ENCODE results near the gene CIT.

CIT gene

DNA sequence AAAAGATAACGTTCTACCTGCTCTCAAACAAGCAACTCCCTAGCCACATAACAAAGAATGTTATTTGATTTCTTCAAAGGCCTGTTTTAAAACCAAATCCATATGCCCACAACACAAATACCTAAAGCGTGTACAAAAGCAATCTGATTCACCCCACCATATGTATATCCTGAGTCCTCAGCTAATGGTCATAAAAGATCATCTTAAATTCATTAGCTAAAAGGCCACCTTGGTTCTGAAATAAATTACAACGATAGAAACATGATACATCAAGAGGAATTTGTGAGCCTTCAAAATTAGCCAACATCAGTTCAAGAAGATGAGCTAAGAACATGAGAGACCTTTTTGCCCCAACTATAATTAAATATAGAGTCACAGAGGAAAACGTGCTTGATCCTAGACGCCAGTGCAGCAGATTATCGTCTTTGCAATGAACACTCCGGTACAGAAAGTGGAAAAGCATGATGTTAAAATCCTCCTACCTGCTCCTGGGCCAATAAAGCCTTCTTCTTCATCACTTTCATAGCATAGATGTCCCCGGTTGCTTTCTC, 20.0 kb downstream of the CIT start:
- DNase-seq, result no peak

DNA sequence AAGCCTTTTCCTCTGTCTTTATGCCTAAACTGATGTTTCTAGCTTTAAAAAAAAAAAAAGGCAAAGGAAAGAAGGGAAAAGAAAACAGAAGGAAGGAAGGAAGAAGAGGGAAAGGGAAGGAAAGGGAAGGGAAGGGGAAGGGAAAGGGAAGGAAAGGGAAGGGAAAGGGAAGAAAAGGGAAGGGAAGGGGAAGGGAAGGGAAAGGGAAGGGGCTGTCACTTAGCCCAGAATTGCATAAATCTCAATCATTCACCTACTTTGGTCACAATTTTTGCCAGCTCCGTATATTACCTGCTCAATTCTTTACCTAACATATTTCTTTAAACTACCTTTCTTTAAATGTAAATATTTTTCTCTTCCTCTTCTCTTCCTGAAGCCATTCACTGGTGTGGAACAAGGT, 26.8 kb downstream of the CIT start:
- no peak for DNase-seq

DNA sequence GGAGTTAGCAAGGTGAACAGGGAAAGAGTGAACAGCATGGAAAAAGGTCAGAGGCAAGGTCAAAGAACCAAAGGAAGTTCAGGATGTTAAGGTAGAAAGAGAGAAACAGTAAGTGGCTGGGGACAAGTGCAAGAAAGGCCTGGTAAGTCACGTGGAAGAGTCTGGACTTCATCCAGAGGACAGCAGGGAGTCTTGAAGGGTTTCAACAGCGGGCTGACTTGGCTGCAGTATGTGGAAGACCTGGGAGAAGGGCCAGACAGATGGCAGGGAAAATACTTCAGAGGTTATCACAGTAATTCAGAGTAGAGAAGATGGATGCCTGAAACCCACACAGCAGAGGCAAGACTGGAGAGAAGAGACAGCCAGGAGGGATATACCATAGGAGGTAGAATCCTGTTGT, 34.0 kb downstream of the CIT start:
- no peak for DNase-seq

DNA sequence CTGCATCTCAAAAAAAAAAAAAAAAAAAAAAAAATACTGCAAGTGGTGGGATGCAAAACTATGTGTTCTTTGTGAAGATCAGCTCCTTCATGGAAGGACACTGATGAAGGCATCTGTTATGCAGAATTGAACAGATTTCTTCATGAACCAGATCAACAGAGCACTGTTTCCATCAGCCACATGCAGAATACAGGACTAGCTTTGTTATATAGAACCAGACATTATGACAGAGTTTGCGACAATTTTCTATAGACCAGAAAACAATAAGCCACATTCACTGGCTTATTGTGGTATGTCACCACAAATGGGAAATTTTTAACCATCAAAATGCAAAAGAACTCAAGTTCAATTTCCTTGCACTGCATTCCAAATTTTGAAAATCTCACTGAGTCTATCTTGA, 34.7 kb downstream of the CIT start:
- no peak for DNase-seq

DNA sequence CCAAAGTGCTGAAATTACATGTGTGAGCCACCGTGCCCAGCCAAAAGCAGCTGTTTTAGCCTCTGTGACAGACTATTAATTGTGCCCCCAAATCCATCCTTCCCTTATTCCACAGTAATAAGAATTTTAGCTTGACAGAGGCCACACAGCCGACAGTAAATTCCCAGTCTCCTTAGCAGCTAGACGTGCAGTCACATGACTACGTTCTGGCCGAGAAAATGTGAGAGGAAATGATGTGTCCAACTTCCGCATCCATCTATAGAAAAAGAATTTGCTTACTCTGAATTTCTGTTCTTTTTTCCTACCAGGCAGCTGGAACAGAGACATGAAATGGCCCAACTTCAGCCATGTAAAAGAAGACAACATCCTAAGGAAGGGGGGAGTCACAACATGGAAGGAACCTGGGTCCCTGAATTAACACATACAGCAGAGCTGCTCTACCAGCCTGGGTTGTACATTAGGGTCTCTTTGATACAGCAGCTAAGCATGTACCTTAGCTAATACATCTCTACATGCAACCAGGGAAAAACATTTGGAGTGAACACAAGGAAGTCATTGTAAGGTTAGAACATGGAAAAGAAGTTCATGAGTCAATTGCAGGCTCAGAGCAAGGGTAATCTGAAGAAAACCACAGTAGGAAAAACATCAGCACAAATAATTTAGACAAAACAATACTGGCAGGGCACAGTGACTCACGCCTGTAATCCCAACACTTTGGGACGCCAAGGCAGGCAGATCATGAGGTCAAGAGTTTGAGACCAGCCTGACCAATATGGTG, 35.5 kb downstream of the CIT start:
- DNase-seq, result no peak

DNA sequence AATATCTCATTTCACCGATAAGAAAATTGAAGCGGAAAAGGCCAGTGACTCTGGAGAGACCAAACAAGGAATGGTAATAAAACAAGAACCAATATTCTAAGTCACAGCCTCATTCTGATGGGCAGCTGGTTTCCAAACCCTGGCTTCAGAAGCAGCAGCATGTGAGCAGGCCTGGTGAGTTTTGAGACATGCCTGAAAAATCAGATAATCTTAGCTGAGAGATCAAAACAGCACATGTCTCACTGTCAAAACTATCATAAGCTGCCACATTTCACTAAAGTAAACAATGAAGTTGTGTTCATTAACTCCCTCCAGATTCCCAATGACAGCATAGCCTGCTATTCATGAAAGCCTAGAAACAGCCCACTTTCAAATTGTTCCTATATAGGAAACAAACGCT, 36.5 kb downstream of the CIT start:
- DNase-seq, result no peak

DNA sequence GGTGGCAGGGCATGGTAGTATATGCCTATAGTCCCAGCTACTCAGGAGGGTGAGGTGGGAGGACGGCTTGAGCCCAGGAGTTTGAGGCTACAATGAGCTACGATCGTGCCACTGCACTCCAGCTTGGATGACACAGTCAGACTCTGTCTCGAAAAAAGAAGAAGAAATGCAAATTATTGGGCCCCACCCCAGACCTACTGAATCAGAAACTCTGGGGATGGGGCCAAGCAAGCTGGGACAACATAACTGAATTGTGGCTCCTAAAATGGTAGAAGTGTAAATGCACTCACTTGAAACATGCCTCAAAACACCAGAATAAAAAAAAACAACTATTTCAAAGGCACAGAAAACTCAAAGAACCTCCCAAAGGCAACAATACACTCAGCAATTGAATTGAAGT, 37.0 kb downstream of the CIT start:
- no peak for DNase-seq

DNA sequence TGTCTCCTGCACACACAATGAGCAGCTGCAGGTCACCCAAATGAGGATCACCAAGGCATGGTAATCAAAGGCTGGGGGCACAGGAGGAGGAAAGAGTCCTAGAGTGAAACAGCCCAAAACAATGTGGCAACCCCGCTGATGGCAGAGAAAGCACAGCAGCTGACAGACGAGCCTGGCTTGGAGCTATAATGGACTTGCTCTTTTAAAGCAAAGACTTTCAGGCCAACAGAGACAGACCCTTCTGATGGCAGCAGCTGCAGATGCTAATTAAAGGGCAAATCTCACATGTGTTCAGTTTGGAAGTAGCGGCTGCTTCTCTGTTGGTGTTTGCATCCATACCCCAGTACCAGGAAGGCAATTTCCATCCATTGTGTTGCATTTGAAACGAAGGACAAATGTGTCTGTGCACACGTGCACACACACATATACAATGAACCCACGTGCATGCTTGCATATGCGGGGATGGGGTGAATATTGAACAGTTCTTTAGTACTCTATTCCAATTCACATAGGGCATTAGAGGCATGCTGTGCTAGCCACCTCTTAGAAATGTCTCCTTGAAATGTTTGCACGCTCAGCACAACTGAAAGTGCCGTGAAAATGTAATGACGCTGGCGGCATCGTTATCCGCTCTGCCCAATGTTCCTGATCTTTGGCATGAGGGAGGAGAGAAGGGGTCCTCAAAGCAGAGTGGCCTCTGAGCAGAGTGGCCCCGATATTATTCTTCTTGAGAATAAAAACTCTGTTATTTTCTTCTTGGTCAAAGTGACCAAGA, 38.1 kb downstream of the CIT start:
- DNase-seq, result no peak

DNA sequence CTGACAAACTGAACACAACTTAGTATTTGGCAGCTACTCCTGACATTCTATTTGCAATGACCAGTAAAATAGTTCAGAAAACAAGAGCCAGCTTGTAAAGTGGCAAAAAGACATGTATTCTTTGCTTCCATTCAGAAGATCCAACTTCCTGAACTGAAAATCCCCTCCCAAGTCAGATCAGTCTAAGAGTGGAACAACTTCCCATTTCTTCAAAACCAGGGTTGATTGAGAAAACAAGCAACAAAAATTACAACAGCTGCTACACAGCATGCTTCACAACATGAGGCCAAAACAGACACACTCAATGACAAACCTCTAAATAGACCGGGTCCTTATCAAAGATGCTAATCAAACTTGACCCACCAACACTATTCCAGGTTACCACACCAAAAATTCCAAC, 40.3 kb downstream of the CIT start:
- no peak for DNase-seq

DNA sequence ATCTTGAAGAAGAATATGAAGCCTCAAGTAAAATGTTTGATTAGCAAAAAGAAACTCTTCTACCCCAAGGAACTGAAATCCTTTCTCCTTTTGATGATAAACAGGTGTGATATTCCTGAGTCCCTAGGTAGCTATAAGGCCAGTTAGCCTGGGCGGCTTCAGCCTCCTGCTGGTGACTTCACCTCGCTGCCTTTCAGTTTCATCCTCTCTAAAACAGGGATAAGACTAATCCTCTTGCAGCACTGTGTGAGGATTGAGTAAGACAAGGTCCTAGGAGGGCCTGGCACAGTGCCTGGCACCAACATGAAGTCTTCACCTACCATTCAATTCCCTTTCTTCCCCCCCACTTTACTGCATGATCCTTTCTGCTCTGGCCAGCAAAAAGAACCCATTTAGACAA, 42.1 kb downstream of the CIT start:
- no peak for DNase-seq

DNA sequence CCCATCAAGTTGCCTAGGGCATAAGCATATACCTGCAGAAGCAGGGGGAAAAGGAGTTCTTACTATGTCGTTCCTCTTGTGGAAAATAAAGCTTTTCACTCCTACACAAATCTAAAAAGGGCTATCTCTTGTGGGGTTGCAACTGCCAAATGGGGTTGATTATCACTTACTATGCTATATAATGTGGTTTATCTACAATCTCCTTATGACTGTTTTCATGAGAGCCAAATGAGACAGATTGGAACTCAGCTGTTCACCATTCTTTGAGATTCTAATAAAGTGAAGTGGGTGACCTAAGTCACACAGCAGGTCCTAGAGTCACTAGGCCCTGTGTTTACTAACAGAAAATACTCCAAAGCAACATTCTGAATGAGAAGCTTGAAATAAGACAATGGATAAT, 47.7 kb downstream of the CIT start:
- DNase-seq, result no peak

DNA sequence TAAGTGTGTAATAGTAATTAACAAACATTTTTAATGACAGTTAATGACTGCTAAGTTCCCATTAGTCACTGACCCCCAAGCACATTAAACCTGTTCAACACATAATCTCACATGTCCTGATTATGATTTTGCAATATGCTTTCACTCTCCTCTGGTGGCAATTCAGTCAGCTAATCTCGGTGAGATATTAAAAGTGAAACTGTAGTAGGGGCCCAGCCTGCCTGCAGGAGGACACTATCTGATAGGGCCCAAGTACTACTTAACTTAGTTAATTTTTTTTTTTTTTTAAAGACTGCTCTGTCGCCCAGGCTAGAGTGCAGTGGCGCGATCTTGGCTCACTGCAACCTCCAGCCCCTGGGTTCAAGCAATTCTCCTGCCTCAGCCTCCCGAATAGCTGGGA, 48.8 kb downstream of the CIT start:
- DNase-seq, result no peak

DNA sequence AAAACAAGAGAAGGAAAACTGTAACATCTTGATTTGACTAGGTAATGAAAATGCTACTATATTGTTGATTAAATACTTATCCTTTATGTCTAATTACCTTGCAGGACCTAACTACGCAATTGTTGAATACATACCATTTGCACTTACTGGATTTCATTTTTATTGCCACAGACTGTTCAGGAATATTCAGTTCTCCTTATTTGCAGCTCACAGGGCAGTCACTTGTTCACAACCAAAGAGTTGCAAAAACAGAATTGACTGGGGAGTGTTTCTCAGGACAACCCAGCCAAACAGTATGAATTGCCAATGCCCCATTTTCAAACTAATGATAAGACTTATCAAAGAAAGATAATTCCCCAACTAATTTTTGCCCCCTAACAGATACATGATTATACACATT, 49.4 kb downstream of the CIT start:
- no peak for DNase-seq

DNA sequence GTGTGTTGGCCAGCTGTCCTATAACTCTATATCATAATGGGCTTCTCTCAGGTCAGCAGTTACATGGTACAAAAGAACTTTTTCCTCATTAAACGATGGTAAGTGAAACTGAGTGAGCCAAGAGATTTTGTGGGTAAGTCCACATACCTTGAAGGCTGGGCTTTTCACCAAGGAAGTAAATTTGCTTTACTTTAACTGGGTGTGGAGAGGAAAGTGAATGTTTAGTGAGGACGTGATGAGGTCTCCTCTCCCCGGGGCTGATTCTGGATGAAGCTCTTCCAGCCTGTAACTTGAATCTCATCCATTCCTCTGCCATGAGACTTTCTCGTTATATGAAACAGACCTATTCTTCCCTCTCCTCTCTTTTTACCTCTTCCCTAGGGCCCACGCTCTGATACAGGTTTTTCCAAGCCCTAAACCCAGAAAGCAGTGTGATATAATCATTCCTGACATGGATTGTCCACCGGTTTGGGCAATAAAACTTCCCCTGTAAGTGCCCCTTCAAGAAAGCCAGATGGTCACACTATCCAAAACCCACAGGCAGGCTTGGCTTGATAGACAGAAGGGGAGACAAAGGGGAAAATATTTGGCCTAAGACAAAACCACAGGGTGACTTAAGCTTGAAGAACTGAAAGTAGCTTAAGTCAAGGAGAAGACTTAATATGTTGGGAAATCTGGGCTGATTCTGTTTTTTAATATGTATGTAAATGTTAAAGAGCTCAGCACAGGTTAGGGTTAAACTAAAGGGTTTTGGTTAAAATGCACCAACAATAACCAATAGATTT, 50.3 kb downstream of the CIT start:
- DNase-seq, result no peak

DNA sequence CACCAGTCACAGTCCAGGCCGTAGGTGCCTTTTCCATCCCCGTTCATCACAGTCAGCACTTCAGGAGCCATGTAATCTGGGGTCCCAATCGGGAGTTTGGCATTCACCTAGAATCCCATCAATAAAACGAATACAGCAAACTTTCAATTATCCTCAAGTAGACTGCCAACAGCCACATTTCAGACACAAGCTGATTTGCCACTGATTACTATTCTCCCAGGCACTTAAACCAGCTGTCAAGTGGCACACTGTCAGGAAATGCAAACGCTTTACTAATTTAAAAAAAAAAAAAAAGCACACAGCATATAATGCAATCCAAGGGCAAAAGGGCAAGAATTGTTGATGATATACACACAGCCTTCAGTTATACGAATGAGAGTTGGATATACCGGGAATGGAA, 51.9 kb downstream of the CIT start:
- DNase-seq, result no peak

DNA sequence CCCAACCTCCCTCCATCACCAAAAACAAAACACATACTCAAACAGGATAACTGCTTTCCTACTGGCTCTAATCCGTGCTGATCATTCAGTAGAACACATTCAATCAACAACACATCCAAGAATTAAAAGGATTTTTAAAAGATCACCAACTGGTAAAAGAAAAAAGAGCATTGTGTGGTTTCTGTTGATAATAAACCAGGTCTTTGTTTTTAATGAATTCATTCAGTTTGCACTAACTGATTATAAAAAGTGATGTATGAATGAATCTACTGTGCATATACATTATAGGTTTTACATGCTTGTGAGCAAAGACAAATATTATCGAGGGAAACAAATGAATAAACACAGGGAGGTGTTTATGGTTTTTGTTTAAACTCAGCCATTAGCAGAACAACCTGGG, 55.1 kb downstream of the CIT start:
- no peak for DNase-seq

DNA sequence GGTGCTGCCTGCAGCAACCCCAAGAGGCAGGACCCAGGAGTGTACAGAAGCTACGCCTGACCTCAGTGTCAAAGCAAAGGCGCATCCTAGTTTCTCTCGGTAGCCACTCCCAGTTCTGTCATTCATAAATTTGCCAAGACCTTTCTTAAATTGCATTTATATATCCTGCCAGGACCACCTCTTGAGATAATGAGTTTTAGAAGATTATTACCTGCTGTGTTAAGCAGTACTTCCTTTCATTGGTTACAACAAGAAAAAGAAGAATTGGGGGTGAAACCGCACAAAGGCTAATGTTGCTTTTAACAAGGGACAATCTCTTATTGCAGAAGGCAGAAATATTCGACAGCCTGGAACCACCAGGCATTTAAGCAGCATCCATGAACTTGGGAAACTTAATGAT, 57.8 kb downstream of the CIT start:
- DNase-seq, result no peak

DNA sequence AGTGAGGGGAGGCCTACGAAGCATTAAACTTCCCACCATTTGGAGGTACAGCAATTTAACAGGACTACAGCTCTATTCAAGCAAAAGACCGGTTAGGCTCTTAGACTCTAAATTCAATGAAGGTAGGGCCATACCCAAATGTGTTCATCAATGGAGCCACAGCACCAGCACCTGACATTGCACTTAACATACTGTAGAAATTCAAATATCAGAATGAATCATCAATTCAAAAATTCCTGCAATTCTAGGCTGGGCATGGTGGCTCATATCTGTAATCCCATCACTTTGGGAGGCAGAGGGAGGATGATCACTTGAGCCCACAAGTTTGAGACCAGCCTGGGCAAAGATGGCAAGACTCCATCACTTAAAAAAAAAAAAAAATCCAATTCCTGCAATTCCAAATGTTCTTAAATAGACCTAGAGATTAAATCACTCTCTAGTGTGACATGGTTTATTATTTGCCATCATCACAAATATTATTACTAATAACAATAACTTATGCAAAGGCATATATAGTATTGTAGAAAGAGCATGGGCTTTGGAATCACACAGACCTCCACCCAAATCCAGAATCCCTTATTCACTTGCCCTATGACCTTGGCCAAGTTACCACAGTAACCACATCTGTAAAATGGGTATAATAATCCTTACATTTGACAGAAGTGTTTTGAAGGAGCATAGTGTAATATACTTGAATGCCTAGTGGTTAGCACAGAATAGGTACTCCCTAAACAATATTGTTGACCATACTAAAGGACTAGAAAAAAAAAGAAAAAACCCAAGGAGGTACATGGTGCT, 59.4 kb downstream of the CIT start:
- DNase-seq, result no peak

DNA sequence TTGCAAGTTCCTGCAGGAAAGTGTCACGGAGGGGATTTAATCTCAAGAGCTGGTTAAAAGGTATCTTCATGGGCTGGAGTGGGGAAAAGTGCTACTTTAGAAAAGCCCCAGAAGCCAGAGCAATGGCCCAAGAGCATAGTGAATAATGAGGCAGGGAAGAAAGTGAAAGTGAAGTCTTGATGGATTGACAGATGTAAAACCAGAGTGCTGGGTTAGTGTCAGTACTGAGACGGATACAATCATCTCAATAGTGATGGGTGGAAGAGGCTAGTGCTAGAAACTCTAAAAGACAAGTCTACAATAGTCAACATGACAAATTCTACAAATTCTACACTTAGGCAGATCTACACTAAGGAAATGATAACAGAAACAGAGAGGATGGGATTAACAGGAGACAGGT, 68.1 kb downstream of the CIT start:
- no peak for DNase-seq

DNA sequence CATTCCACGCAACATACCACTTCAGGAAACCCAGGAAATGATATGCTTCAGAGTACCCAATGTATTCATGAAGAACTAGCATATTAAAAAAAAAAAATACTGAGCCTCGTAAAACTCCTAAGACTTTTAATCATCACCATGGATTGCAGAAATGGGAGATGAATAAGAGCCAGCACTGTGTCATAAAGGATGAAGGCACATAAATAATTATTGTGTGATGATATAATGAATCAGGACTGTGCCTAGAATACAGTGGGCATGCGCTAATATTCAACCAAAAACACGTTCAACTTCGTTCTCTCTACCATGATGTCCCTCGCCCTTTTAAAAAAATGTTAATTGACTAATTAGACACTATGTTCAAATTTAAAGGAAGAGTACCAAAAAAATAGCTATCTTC, 68.7 kb downstream of the CIT start:
- no peak for DNase-seq

DNA sequence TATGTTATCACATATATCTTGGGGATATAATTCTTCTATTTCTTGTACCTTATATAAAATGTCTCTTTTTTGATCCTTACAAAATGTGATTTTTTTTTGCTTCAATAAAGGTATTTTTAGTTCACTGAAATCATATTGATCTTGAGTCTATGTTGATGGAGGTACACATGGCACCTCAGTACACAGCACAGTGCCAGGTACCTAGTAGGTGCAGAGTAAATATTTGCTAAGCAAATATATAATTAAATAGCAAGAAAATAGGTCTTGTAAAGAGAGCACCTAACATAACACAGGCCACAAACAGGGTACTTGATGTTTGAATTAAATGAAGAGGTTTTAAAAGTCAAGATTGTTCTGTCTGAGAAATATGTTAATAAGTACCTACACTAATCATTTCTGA, 69.7 kb downstream of the CIT start:
- DNase-seq, result no peak

DNA sequence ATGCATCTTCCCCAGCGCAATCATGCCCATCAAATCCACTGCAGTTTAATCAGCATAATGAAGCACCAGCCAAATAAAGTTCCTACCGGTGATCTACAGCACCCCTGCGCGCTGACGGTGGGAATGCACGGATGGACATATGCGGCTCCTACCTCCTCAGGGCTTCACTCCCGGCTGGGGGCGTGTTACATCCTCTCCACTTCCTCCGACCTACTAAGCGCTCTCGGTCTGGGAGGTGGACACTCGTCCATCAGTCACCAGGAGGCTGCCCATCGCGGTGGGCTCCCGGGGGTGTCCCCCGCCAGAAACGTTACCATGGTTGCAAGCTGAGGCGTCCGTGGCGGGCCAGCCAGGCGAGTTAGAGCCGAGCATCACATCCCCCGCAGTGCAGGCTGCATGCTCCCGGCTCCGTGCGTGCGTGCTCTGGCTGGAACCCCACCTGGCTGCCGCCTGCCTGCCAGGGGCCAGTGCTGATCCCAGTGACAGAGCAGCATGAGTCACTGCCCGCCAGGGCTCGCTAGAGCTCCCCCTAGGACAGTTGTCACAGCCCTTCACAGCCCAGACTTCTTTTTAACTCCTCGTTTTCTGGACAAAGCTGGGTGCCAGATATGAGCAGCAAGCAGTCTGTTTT, 73.0 kb downstream of the CIT start:
- DNase-seq, result no peak
